ENCODE measurements around the gene MYBPHL. TPM values are rescaled to one million over a fixed set of nuclear protein-coding genes. Genes with fewer than 3 reads are reported as not detected.

The MYBPHL gene
- total RNA-seq, 1 donor from 2014 or later: not detected

Other genes starting within 250 kb of the MYBPHL start
- gene TAF13, start 231.0 kb downstream of the MYBPHL start, total RNA-seq: 22.1 TPM
- 18.9 TPM for gene TMEM167B, start 216.2 kb downstream of the MYBPHL start, total RNA-seq
- 0.48 TPM for gene ELAPOR1, start 192.9 kb downstream of the MYBPHL start, total RNA-seq
- 80.0 TPM for gene SARS1, start 93.1 kb downstream of the MYBPHL start, total RNA-seq
- 3.9 TPM for gene CELSR2, start 57.5 kb downstream of the MYBPHL start, total RNA-seq
- 0.63 TPM for gene PSRC1, start 23.9 kb downstream of the MYBPHL start, total RNA-seq
- gene SORT1, start 90.9 kb upstream of the MYBPHL start, total RNA-seq: 3.6 TPM
- 59.2 TPM for gene PSMA5, start 119.4 kb upstream of the MYBPHL start, total RNA-seq
- 9.6 TPM for gene SYPL2, start 159.5 kb upstream of the MYBPHL start, total RNA-seq
- gene ATXN7L2, start 176.9 kb upstream of the MYBPHL start, total RNA-seq: 4.3 TPM
- gene CYB561D1, start 187.1 kb upstream of the MYBPHL start, total RNA-seq: 3.3 TPM
- 3.5 TPM for gene AMIGO1, start 202.7 kb upstream of the MYBPHL start, total RNA-seq
- gene GPR61, start 232.9 kb upstream of the MYBPHL start, total RNA-seq: not detected
- 2.5 TPM for gene GNAI3, start 241.6 kb upstream of the MYBPHL start, total RNA-seq